Measurements from ENCODE around the gene SFRP5. TPM values are rescaled to one million over a fixed set of nuclear protein-coding genes. Genes with fewer than 3 reads are reported as not detected.

SFRP5 gene
- total and polyA plus RNA-seq, 2 of the 13 experiments (the other 11 are each of a cell fraction or from before 2014, with no cell fraction given), result 0.32 to 1.7 TPM

DNA sequence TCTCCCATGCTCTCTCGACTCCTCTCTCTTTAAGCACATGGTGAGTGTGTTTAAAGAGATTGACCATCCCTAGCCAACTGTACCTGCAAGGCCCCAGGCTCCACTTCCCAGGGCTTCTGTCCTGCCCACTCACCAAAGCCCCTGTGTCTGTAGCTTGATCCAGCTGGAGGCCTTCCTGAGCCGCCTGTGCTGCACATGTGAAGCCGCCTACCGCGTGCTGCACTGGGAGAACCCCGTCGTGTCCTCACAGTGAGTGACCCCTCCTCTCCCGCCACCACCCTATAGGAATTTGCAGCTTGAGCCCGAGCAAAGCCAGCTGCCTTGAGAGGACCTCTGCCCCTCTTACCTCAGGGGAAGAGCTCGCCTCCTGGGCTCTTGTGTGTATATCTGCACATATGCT, 23.7 kb downstream of the SFRP5 start:
- Histone ChIP-seq H3K4me3 (replicated peaks in 1 of 3; ENCODE audit: insufficient read depth in 1 of 3, low read depth in 2 of 3, low read length in 3 of 3) (no peak overlapping the region), H3K27ac (ENCODE audit: extremely low read length, insufficient read depth, low read length) (no peak overlapping the region), H3K27me3 (ENCODE audit: control insufficient read depth in 1 of 2, insufficient read depth in 2 of 2, low read length in 2 of 2) (no peaks in the 10 kb centered on the region), H3K4me1 (ENCODE audit: insufficient read depth, low read length) (peaks cover 5% of the 10 kb centered on the region), H3K9ac (ENCODE audit: insufficient read depth, low read depth, low read length) (no peak overlapping the region), H2AFZ (ENCODE audit: low read length) (no peak overlapping the region), H3K79me2 (ENCODE audit: insufficient read depth, low read length) (peaks cover 6% of the 10 kb centered on the region), H3K9me3 (ENCODE audit: low read length) (no peaks in the 10 kb centered on the region), H3K36me3 (replicated peaks in 1 of 2; ENCODE audit: control insufficient read depth in 1 of 2, insufficient read depth in 2 of 2, low read length in 2 of 2) (peaks cover 33 to 88% of the 10 kb centered on the region in 2 experiments), H3K4me2 (ENCODE audit: low read depth, low read length) (no peak overlapping the region), H4K20me1 (ENCODE audit: insufficient read depth, low read length) (peaks cover 4% of the 10 kb centered on the region; the same call in 1 of the 2 replicates)
- TF ChIP-seq, protein P1, sequence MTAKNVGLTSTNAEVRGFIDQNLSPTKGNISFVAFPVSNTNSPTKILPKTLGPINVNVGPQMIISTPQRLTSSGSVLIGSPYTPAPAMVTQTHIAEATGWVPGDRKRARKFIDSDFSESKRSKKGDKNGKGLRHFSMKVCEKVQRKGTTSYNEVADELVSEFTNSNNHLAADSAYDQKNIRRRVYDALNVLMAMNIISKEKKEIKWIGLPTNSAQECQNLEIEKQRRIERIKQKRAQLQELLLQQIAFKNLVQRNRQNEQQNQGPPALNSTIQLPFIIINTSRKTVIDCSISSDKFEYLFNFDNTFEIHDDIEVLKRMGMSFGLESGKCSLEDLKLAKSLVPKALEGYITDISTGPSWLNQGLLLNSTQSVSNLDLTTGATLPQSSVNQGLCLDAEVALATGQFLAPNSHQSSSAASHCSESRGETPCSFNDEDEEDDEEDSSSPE (CRISPR knock-in tag; IDR thresholded peaks at IDR 0.05), result no peak
- POLR2A ChIA-PET, result no interaction called here
- DNase-seq (ENCODE audit: low spot score) (no peak), ATAC-seq (no peak), FAIRE-seq (no peak)
- intact Hi-C loops (cut with micrococcal nuclease; ENCODE audit: unreplicated experiment) (no loop called here), in situ Hi-C loops (cut with HindIII; ENCODE audit: extremely low pct_ligation_motif_present, low pct_unique_long_range_greater_than_20kb) (no loop called here)
- WGBS (ENCODE audit: low lambda C conversion rate), result 95% methylated on average over 10 of the region's 10 CpGs
- BruUV-seq (replicated peaks), result no TSS peak
- CTCF ChIA-PET (ENCODE audit: low intra/inter-chr PET ratio, low total read pairs), result no interaction called here

DNA sequence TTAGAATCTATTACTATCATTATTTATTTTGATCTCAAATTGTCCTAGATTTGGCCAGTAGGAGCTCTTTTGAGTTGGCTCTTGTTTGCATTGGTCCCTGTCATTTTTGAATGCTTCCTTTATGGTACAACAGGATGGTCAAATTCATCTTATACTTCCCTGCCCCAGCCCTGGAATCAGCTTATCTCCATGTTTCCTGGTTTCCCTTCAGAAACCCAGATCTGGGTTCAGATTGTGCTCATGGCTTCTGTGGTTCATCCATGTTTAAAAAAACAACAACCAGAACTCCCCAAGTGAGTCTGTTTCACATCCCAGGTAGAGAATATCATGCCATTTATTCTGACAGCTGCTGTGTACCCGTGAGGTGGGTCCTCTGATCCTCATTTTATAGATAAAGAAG, 24.2 kb downstream of the SFRP5 start:
- Histone ChIP-seq H3K4me2 (ENCODE audit: low read depth, low read length) (no peak overlapping the region), H2AFZ (ENCODE audit: low read length) (no peak overlapping the region), H3K9me3 (ENCODE audit: low read length) (no peaks in the 10 kb centered on the region), H3K4me1 (ENCODE audit: insufficient read depth, low read length) (peaks cover 10% of the 10 kb centered on the region), H3K27me3 (ENCODE audit: control insufficient read depth in 1 of 2, insufficient read depth in 2 of 2, low read length in 2 of 2) (no peaks in the 10 kb centered on the region), H3K36me3 (replicated peaks in 1 of 2; ENCODE audit: control insufficient read depth in 1 of 2, insufficient read depth in 2 of 2, low read length in 2 of 2) (peaks cover 32 to 87% of the 10 kb centered on the region in 2 experiments), H3K27ac (ENCODE audit: extremely low read length, insufficient read depth, low read length) (no peak overlapping the region), H3K79me2 (ENCODE audit: insufficient read depth, low read length) (peaks cover 12% of the 10 kb centered on the region), H3K4me3 (replicated peaks in 1 of 3; ENCODE audit: insufficient read depth in 1 of 3, low read depth in 2 of 3, low read length in 3 of 3) (no peak overlapping the region), H4K20me1 (ENCODE audit: insufficient read depth, low read length) (peaks cover 4% of the 10 kb centered on the region; the same call in 1 of the 2 replicates), H3K9ac (ENCODE audit: insufficient read depth, low read depth, low read length) (no peak overlapping the region)
- intact Hi-C loops (cut with micrococcal nuclease; ENCODE audit: unreplicated experiment), result no loop called here
- ChIA-PET POLR2A (no interaction called here), CTCF (ENCODE audit: low intra/inter-chr PET ratio, low total read pairs) (no interaction called here)
- no peak for DNase-seq (ENCODE audit: low spot score)
- no peak for ATAC-seq
- FAIRE-seq, result no peak
- in situ Hi-C loops (cut with HindIII; ENCODE audit: extremely low pct_ligation_motif_present, low pct_unique_long_range_greater_than_20kb), result no loop called here
- 100% methylated on average over 1 of the region's 1 CpG for WGBS (ENCODE audit: low lambda C conversion rate)
- BruUV-seq (replicated peaks), result no TSS peak
- TF ChIP-seq ATM (IDR thresholded peaks at IDR 0.05; ENCODE audit: borderline replicate concordance), result no peak
- TF ChIP-seq CBX1 (IDR thresholded peaks at IDR 0.05; ENCODE audit: low read depth), result no peak
- TF ChIP-seq ZNF317 (CRISPR knock-in tag; IDR thresholded peaks at IDR 0.05), result no peak
- TF ChIP-seq, protein P2, sequence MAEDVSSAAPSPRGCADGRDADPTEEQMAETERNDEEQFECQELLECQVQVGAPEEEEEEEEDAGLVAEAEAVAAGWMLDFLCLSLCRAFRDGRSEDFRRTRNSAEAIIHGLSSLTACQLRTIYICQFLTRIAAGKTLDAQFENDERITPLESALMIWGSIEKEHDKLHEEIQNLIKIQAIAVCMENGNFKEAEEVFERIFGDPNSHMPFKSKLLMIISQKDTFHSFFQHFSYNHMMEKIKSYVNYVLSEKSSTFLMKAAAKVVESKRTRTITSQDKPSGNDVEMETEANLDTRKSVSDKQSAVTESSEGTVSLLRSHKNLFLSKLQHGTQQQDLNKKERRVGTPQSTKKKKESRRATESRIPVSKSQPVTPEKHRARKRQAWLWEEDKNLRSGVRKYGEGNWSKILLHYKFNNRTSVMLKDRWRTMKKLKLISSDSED (CRISPR knock-in tag; IDR thresholded peaks at IDR 0.05), result no peak
- TF ChIP-seq, protein P3, sequence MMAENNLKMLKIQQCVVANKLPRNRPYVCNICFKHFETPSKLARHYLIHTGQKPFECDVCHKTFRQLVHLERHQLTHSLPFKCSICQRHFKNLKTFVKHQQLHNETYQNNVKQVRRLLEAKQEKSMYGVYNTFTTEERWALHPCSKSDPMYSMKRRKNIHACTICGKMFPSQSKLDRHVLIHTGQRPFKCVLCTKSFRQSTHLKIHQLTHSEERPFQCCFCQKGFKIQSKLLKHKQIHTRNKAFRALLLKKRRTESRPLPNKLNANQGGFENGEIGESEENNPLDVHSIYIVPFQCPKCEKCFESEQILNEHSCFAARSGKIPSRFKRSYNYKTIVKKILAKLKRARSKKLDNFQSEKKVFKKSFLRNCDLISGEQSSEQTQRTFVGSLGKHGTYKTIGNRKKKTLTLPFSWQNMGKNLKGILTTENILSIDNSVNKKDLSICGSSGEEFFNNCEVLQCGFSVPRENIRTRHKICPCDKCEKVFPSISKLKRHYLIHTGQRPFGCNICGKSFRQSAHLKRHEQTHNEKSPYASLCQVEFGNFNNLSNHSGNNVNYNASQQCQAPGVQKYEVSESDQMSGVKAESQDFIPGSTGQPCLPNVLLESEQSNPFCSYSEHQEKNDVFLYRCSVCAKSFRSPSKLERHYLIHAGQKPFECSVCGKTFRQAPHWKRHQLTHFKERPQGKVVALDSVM (CRISPR knock-in tag; IDR thresholded peaks at IDR 0.05), result no peak
- no peak for TF ChIP-seq BHLHE40 (IDR thresholded peaks at IDR 0.05; ENCODE audit: low read length)
- TF ChIP-seq ZSCAN12 (CRISPR knock-in tag; IDR thresholded peaks at IDR 0.05), result no peak
- TF ChIP-seq ZNF709 (CRISPR knock-in tag; IDR thresholded peaks at IDR 0.05), result no peak
- TF ChIP-seq HNRNPLL (IDR thresholded peaks at IDR 0.05; ENCODE audit: low read depth, low read length, poor library complexity, severe bottlenecking), result no peak
- TF ChIP-seq MIER2 (CRISPR knock-in tag; IDR thresholded peaks at IDR 0.05), result no peak
- no peak for TF ChIP-seq ZNF562 (CRISPR knock-in tag; IDR thresholded peaks at IDR 0.05; ENCODE audit: borderline replicate concordance)
- no peak for TF ChIP-seq TSC22D2 (CRISPR knock-in tag; IDR thresholded peaks at IDR 0.05; ENCODE audit: borderline replicate concordance)
- TF ChIP-seq GATAD2A (CRISPR knock-in tag; IDR thresholded peaks at IDR 0.05), result no peak
- TF ChIP-seq FOSL2 (CRISPR knock-in tag; IDR thresholded peaks at IDR 0.05), result no peak
